ENCODE data around the gene ARL8A. TPM values are rescaled to one million over a fixed set of nuclear protein-coding genes. Genes with fewer than 3 reads are reported as not detected.
"Not testable (repeated sequence)": the region's sequence is repeated elsewhere in the genome, so short reads cannot be mapped to it uniquely, and the experiment has no call there.

Gene ARL8A
- total RNA-seq, 1 donor from 2014 or later: 28.1 TPM

DNA sequence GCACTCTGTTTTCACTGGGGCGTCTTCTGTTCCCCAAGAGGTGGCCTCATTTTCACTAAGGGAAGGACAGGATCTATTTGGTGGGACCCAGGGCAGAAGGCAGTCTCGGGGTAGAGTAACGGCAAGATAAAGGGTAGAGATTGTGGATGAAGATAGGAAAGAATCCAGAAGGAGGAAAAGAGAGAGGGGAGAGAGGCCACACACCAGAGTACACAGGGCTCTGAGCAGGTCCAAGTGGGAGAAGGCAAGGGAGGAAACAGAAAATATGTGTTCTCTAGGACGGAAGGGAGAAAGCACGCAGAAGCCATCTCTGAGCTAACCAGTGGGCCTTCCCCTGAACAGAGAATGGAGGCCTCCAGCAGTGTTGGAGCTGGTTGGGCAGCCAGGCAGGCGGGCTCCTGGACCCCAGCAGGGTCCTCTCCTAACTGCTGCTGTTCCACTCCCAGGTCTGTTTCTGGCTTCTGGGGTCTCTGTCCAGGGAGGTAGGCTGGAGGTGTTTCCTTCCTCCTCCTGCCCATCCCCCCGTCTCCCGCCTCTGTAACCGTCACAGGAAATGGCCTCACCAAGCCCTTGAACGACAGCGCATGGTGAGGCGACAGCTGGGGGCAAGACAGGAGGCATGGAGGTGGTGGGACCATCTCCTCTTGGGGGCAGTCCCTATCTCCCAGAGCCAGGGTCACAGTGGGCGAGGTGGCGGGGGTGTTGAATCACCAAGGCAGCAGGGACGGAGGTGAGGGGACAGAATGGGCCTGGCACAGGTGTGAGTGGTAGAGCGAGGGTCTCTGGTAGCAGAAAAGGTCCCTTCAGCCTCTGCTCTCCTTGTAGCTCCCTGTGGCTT, 15.2 kb upstream of the ARL8A start:
- no peak for DNase-seq (ENCODE audit: low read depth, low spot score)

DNA sequence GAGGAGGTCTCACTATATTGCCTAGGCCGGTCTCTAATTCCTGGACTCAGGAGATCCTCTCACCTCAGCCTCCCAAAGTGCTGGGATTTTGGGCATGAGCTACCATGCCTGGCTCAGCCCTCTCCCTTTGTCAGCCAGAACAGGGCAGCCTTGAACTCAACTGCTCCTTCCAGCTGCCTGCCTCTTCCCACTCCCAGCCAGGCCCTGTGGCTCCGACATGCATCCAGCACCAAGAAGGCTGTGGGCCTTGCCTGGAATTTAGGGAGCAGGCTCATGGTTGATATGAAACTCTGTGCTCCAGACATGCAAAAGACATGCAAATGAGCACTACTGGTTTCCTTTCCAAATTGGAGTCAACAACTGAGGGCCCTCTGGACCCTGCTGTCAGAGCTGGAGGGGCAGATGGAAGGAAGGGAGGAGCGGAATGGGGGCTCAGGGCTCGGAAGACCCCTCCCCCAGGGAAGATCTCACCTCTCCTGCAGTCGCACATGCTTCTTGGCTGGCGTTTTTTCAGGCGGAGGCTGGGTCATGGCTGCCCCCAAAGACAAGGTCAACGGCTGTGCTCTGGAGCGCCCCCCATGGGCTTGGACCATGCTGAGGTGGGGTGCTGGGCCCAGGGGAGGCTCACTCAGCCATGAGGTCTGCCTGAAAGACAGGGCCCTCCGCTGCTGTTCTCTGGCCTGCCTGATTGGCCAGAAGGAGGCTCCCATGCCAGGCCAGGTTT, 14.4 kb upstream of the ARL8A start:
- no peak for DNase-seq (ENCODE audit: low read depth, low spot score)

DNA sequence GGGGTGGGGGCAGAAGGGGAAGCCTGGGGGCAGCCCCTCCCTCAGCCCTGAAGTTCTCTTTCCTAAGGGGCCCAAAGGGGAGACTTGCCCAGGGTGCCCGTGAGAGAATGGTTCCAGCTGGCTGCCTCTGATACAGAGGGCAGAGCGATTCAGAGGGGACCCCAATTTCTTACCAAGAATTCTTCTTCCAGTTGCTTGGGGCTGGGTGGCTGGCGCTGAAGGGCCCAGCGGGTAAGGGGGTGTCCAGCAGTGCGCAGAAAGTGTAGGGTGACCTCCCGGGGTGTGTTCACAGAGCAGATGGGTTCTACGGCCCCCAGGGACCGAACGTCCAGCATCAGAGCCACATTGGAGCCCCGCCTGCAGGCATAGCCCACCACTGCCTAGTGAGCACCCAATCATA, 13.4 kb upstream of the ARL8A start:
- no peak for DNase-seq (ENCODE audit: low read depth, low spot score)

DNA sequence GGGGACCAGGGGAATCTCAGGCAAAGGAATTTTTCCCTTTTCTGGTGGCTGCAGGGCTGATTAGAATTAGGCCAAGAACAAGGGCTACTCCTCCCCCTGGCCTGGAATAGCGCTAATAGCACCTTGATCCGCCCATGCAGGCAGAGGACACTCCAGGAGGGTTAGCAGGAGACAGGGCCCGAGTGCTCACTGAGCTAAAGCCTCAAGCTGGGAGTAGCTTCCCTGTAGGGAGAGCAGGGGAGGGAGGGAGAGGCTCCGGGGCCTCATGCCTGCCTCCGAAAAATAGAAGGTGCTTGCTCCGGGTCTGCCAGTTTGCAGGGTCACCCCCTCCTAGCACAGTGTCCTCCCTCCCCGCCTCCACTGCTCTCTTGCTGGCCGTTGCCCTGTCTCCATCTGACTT, 12.1 kb upstream of the ARL8A start:
- DNase-seq (ENCODE audit: low read depth, low spot score): no peak

DNA sequence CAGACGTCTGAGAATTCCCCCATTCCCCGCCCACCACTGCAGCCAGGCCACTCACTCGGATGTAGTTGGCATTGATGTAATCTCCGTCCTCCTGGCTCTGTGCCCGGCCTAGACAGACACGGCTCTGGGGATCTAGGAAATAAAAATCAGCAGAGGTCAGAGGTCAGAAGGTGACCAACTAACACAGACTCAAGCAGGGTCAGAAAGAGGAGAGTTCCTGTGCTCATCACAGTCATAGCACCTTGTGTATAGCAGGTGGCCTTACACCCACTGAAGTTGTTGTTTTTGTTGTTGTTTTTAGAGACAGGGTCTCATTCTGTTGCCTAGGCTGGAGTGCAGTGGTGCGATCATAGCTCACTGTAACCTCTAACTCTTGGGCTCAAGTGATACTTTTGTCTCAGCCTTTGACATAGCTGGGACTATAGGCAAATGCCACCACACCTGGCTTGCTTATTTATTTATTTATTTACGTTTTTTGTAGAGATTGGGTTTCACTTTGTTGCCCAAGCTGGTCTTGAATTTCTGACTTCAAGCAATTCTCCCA, 11.0 kb upstream of the ARL8A start:
- DNase-seq (ENCODE audit: low read depth, low spot score): no peak

DNA sequence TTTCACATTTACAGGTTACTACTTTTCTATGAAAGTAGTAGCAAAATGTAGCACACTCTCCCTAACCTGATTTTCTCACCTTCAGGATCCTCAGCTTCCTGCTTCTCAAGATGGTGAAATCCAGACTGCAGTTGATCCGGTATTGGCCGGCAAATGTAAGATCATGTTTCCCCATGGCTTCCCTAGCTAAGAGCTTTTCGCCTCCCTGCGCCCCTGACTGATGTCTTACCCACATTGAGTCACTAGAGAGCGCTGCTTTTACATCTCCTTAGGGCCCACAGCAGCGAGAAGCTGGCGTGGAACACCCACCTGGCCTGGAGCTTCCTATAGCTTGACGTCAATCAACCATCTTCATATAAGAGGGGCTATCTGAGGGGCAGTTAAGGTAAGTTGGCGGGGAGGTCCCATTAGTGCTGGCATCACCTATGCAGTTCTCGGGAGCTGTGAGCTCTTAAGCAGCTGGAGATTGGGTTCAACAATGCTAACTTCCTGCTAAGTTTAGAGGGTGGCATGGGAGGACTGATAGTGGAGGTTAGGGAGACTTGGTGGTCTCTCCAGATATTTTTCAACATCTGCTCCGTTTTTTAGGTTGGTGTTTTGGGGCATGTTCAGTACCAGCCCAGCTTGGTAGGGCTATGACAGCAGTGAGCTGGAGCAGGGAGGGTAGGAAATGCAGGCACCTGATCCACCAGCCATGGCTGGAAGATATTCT, 10.4 kb upstream of the ARL8A start:
- no peak for DNase-seq (ENCODE audit: low read depth, low spot score)

DNA sequence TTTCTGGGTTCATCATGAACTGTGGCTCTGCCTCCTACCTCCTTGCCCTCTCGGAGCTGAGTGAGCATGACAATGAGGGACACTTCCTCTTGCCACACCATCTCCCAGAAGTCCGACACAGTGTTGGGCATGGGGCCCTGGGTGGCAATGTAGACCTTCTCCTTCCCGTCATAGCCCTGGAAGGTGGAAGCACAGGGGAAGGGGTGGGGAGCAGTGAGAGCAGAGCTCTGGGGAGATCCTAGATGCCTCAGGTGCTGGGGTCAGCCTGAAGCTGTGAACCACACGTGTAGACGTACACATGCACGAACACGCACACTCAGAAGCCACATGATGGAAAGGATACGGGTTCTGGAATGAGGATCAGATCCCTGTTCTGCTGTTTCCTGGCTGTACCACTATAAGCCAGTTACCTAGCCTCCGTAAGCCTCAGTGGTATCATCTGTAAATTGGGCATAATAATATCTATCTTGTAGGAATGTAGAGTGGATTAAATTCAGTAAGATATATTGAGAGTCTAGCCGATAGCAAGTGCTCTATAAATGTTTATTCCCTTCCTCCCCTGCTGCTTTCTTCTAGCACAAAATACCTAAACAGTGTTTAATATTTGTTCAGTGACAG, 9.7 kb upstream of the ARL8A start:
- DNase-seq (ENCODE audit: low read depth, low spot score): no peak

DNA sequence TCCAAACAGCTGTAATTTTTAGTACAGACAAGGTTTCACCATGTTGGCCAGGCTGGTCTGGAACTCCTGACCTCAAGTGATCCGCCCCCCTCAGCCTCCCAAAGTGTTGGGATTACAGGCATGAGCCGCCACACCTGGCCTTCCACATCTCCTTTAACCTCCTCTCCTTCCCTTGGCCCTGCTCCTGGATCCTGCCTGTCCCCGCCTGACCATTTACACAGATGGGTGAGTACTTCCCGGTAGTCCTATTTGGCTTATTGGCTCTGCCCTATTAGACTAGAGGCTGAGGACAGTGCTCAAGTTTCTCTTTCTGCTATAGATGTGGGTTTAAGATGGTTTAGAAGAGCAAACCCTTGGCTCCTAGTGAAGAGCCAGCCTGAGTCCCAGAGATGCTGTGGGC, 8.7 kb upstream of the ARL8A start:
- no peak for DNase-seq (ENCODE audit: low read depth, low spot score)

DNA sequence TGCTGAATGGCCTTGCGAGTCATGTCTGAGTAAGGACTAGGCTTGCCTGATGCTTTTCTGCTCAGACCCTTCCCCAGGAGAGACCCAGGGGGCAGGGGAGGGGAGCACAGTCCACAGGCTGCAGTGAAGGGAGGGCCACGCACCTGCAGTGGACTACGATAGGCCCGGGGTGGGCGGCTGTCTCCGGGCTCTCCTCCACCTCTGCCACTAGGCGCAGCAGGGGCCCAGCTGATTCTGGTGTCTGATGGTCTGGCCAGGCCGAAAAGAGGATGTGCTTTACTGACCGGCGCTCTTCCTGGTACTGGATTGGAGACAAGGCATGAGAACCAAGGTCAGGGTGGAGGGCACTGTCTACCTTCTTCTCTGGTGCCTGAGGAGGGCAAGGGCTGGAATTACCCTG, 7.9 kb upstream of the ARL8A start:
- no peak for DNase-seq (ENCODE audit: low read depth, low spot score)

DNA sequence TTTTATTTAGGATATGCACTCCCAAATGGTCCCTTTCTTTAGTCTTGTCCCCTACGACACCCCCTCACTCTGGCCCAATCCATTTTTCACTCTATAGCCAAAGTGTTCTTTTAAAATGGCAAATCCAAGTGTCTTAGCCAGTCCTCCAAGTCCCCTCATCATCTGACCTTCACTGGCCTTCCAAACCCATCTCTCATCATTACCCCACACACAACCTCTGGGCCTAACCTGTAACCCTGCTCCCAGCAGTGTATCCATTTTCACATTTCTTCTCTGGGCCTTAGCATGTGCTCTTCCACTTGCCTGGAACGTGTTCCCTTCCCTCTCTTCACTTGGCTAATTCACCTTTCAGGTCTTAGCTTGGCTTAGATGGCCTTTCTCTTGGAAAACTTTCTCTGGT, 6.5 kb upstream of the ARL8A start:
- DNase-seq (ENCODE audit: low read depth, low spot score): no peak

DNA sequence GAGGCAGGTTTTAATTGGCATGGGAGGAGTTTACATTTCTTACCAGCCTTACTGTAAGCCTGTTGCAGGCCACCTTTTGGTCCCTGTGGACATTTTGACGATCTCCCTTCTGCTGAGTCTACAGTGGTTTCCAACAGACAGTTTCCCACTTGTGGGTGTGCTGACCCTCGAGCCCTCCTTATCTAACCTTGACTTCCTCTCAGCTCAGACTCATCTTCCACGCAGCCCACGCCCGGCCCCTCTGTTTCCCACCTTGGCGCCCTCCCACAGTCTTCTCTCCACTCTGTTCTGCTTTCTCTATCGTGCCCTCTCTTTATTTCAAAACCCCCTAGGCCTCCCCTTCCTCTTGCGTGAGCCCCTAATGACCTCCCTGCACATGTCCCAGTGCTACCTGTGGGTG, 6.1 kb upstream of the ARL8A start:
- no peak for DNase-seq (ENCODE audit: low read depth, low spot score)

DNA sequence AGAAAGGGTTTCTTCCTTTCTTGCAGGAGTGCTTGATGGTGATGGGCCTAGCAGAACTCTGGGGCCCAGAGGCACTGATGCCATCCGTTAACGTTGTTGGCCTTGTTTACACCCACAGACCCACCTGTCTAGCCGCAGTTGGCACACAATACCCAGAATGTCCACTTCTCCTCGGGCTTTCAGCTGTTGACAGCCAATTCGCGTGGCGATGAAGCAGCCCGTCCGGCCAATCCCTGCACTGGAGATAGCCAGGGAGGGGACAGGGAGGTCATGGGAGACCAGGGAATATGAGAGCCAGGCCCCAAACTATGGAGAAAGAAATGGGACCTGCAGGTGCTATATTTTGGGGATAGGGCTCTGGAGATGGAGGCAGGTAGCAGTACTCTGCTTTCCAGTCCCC, 5.7 kb upstream of the ARL8A start:
- no peak for DNase-seq (ENCODE audit: low read depth, low spot score)

DNA sequence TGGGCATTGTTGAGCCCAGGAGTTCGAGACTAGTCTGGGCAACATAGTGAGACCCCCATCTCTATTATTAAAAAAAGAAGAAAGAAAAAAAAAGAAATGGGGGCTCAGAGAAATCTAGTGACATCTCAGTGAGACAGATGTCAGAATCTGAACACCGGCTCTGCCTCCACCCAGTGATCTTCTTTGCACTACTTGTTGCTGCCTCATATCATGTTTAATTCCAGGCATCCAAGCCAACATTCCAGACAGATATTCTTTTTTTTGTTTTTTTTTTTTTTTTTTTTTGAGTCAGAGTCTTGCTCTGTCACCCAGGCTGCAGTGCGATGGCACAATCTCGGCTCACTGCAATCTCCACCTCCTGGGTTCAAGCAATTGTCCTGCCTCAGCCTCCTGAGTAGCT, 5.0 kb upstream of the ARL8A start:
- DNase-seq (ENCODE audit: low read depth, low spot score): no peak

DNA sequence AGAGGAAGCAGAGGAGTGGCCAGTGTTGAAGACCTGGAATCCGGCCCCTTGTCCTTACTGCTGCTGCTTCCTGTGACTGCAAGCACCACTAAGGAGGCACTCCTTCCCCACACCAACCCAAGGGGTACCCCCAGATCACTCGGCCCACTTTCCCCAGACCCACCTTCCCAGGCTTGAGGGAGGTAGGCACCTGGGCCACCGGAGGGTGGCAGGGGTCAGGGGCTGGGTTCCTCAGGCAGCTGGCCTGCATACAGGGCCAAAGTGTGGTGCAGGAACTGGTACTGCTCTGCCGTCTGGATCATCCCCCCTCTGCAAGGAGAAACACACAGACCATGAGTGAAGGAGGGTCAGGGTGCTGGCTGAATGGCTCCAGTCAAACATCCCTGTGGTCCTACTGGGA, 3.9 kb upstream of the ARL8A start:
- no peak for DNase-seq (ENCODE audit: low read depth, low spot score)

DNA sequence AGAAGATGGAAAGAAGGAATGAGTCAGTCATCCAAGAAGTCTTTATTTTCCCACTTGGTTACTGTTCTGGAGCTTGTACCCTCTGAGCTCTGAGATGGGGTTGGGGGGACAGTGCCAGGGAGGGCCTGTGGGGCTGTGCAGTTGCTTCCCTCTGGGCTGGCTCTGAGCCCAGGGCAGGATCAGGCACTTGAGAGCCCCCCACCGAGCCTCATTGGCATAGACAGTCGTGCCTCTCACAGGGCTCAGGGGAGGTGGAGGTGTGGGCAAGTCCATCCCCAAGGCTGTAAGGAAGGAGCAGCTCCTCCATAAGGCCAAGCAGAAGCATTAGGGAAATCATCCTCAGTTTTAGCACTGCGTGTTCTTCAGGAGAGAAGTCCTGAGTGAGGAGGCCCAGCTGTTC, 2.5 kb upstream of the ARL8A start:
- DNase-seq (ENCODE audit: low read depth, low spot score): no peak

DNA sequence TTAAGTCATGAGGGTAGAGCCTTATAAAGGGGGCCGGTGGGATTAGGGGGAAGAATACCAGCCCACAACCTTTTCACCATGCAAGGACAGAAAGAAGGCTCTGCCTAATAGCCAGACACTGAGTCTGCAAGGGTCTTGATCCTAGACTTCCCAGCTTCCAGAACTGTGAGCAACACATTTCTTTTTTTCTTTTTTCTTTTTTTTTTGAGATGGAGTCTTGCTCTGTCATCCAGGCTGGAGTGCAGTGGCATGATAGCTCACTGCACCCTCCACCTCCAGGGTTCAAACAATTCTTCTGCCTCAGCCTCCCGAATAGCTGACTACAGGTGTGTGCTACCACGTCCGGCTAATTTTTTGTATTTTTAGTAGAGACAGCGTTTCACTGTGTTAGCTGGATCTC, 1.7 kb upstream of the ARL8A start:
- no peak for DNase-seq (ENCODE audit: low read depth, low spot score)

DNA sequence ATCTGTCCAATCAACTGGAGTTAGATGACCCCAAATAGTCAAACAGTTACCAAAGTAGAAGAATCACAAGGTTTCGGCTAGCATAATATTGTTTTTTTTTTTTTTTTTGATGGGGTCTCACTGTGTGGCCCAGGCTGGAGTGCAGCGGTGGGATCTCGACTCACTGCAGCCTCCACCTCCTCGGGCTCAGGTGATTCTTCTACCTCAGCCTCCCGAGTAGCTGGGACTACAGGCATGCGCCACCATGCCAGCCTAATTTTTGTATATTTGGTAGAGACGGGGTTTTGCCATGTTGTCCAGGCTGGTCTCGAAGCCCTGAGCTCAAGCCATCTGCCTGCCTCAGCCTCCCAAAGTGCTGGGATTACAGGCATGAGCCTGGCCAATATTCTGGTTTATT, 1.2 kb upstream of the ARL8A start:
- DNase-seq (ENCODE audit: low read depth, low spot score): not testable (repeated sequence)

DNA sequence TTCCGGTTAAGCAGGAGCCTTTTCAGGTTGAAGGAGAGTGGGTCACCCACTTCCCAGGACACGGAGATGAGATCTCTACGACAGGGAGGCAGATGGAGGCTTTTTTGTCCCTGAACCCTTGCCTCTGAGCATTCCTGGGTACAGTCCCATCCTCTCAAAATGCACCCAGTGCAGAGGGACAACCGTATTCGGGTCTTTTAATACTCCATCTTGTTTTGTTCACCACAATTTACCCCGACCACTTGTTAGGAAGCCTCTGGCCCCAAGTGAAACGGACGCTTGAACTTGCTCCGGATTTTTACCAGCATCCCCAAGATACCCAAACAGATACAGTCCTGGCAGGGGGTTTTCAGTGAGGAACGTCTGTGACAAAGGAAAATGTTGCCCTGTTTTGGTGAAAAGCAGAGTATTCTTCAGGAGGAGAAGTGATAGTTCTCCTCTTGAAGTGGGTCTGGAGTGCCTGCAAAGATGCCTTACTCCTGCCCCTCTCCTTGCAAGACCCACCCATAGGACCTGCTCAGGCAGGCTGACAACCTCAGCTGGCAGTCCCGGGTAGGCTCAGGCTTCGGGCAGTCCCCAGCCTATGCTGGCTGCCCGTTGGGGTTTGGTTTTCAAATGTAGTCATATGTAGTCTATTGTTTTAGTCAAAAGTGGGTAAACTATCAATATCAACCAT, 669 bp upstream of the ARL8A start:
- DNase-seq (ENCODE audit: low read depth, low spot score): no peak

DNA sequence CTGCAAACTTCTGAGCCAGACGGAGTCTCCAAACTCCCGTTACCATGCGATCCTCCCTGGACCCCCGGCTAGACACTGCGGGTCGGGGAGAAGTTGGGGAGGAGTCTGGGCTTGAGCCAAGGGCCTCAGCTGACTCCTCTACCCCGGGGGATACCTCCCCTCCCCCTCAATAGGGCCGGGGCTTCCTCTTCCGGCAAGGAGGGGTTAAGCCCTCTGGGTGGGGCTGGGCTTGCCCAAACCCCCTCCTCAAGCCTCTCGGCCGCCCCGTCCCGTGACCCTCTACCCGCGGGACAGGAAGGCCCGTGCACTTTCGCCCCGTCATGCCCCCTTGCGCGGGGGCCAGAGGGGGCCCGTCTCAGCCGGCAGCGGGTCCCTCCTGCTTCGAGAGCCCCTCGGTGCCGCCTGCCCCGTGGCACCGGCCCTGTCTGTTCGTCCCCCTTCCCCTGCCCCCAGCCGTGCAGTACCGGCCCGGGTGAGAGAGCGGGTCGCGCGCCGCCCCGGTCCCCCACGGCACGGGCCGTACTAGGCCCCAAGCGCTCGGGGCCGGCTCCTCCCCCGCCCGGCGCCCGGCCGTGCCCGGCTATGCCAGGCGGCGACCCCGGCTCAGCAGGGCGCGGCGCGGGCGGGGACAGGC, 652 bp downstream of the ARL8A start:
- DNase-seq (ENCODE audit: low read depth, low spot score): no peak

DNA sequence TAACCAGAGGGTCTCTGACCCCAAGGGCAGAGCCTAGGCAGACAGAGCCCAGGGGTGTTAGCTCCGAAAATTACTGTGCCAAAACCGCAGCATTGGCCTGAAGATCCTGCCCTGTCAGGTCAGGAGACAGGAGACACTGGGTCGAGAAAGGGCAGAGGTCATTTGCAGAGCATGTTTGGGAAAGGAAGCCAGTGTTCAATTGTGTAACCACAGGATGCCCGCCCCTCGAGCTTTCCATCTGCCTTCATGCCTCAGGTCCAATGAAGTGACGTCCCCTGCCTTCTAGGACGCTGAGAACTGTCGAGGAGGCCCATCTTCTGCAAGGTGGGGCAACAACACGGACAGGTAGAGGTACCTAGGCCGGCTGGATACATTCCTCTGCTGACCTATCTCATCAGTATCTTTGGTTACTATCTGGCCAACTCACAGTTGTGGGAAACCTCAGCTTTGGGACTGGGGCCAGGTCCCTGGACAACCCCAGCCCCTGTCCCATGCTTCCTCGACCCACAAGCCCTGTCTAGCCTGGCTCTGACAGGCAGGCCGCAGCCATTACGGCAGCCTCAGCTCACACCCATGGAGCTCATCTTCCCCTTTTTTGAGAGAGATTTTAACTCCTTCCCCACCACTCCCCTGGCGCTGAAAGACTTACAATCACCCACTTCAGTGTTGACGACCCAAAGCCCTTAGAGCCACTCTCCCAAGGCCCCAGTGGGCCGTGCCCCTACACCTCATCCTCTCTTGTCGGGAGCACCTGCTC, 1.3 kb downstream of the ARL8A start:
- no peak for DNase-seq (ENCODE audit: low read depth, low spot score)
